Heart left ventricle (tissue), 13 donors: ENCODE results near the gene ASH1L.

ENCODE experiments used
- POLR2A ChIP-seq, 2 donors: fragments of 450-650 bp; IDR thresholded peaks; one replicate each; pipeline ENCODE4 v1.6.1; 2017; ENCODE audit warnings: antibody characterized with exemption in 2 of 2, mild to moderate bottlenecking in 2 of 2, moderate library complexity in 2 of 2
- TF ChIP-seq, protein P1 (sequence below), 12 donors: fragments of 200-600 bp; sonication (generic) in 4 of 12; IDR thresholded peaks; one replicate each; pipeline versions ENCODE4 v1.5.0 to v1.8.0; 2018 to 2022; ENCODE audit warnings: antibody characterized with exemption in 12 of 12, mild to moderate bottlenecking in 5 of 12
- donor health status: ischemic (EF 13 %, LVEDD 7.1; RV severe dilation, severe dysfunction).
- donor health status: DM: no; HTN: yes; CAD: no.
- donor health status: DM: no; HTN: no; CAD: no.
- donor health status: ischemic (EF 25% LVEDD 6.9; RV normal size, moderate dysfunction).
- donor health status: ischemic (EF 25% LVEDD 5.7; RV mildly dilated, moderate dysfunction).
- donor health status: ischemic (EF 35%, LVEDD 5.7; RV mildly dilated, moderate dysfunction).
- donor health status: nonischemic (EF 11% LVEDD 7.7; RV severe dilation, severe dysfunction).
- donor health status: DM: yes; HTN: yes; CAD: no.
- donor health status: PGD.
- donor health status: ischemic (EF 29% LVEDD 5.4; RV normal size, mild dysfunction).
- donor health status: nonischemic (EF 23%, LVEDD 6.1; RV moderate dilation, normal function).

- TF ChIP-seq, protein P1, sequence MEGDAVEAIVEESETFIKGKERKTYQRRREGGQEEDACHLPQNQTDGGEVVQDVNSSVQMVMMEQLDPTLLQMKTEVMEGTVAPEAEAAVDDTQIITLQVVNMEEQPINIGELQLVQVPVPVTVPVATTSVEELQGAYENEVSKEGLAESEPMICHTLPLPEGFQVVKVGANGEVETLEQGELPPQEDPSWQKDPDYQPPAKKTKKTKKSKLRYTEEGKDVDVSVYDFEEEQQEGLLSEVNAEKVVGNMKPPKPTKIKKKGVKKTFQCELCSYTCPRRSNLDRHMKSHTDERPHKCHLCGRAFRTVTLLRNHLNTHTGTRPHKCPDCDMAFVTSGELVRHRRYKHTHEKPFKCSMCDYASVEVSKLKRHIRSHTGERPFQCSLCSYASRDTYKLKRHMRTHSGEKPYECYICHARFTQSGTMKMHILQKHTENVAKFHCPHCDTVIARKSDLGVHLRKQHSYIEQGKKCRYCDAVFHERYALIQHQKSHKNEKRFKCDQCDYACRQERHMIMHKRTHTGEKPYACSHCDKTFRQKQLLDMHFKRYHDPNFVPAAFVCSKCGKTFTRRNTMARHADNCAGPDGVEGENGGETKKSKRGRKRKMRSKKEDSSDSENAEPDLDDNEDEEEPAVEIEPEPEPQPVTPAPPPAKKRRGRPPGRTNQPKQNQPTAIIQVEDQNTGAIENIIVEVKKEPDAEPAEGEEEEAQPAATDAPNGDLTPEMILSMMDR (IDR thresholded peaks at IDR 0.05), result no peak
- no peak for TF ChIP-seq POLR2A (IDR thresholded peaks at IDR 0.05)
These were observed 138.5 kb downstream of the ASH1L start for GRCh38 chr1:155424091-155424490.
